NCI-H187 (cell line): ENCODE results near the gene KLB.

Experiments used
- DNase-seq, 2 experiments: peaks; one replicate each; lab custom pipeline; 2025; lab: John Stamatoyannopoulos, UW

The KLB gene

DNA sequence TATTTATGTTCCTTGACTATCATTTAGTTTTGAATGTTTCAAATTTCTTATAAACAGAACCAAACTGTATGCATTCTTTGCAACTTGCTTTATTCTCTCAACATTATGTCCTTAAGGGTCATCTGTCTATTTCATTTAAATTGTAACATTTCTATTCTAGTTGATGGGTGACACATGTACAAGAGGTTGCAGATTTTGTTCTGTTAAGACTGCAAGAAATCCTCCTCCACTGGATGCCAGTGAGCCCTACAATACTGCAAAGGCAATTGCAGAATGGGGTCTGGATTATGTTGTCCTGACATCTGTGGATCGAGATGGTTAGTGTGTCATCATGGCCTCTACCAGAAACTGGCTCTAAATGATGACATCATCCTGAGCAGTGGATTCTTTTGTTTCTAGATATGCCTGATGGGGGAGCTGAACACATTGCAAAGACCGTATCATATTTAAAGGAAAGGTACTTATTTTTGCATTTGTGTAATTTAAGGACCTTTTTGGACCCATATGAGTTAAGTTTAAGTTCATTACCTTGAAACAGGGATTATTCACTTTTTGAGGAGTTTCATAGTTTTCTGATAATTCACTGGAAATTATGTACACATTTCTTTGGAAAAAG is 58.3 kb downstream of the KLB start:
- no peak for DNase-seq

DNA sequence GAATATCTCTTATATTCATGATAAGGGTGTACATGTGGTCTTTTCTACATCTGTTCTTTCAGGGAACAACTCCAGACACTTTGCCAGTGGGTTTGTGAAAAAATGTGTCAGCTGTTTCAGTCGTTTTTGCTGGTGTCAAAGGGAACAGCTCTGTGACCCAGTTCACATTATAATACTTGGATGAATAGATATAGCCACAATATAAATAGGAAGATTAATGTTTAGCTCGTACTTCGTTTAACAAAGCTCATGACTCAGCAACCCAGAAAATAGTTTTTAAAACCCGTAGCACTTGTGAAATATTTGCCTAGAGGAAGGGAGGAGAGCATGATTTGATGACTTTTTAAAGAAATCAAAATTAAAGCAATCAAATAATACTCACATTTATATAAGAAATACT is 60.0 kb downstream of the KLB start:
- no peak for DNase-seq

DNA sequence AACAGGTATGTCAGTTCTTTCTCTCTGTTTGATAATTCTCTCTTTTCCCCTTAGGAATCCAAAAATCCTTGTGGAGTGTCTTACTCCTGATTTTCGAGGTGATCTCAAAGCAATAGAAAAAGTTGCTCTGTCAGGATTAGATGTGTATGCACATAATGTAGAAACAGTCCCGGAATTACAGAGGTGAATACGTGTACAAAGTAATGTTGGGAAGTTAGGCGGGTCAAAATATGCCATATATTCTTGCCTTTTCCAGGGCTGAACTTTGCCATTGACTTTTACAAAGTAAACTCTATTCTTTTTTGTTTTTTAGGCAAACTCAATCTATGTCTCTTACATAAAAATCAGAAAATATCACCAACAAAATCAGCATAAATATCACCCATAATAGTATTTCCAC is 60.7 kb downstream of the KLB start:
- DNase-seq = no peak

DNA sequence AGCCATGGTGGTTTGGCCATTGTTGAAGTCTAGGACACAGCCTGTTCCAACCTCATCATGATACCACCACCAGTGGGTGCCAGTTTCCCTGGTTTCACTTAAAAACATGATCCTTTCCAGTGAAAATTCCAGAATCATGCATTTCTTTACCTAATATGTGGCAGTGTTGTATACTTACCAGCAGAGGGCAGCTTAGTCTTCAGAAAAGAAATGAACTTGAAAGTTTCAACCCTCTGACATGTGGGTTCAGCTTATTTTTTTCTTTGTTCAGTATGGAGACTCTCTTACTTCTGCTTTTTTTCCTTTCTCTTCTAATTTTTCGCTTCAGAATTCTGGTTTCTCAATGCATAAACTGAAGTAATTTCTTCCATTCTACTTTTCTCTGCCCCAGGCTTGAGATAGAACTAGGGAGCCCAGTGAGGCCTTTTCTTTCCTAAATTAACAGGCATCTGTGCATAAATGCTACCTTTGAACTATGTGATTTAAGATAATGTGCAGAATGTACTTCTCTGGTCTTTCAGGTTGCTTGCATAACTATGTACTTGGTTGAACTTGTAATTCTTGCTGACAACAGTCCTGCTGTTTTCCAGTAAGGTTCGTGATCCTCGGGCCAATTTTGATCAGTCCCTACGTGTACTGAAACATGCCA is 62.8 kb downstream of the KLB start:
- DNase-seq = peak in 1 of 2 experiments; percentile 52

DNA sequence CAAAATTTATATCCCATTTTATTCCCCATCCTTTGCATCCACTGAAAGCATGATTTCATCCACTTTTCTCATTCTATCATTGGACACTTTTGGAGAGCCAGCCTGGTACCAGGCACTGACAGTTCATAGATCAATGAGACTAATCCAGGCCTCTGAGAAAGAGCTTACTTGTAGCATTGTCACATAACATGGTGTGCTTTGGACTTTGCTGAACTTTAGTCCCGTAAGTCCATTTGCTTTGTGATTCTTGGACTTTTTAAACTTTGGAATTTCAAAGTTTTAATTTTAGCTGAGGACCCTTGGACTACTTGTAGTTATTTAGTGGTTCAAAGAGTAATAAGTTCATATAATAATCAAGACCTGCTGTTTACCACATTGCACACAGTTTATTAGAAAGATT is 63.7 kb downstream of the KLB start:
- DNase-seq = no peak

DNA sequence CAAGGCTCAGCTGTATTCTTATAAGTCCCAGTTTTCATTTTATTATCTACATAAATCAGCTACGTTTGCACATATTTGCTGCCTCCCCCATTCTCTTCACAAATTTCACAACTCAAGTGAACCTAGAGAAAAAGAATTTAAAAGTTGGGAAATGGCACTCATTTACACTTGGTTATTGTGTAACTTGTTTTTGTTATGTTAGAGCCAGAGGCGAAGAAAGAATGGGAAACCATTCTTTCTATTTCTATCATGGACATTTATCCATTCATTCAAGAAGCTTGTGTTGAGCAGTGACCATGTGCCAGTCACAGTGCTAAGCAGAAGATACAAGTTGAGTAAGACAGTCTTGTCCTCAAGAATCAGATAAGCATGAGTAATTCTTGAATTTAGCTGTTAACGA is 65.7 kb downstream of the KLB start:
- DNase-seq = no peak

DNA sequence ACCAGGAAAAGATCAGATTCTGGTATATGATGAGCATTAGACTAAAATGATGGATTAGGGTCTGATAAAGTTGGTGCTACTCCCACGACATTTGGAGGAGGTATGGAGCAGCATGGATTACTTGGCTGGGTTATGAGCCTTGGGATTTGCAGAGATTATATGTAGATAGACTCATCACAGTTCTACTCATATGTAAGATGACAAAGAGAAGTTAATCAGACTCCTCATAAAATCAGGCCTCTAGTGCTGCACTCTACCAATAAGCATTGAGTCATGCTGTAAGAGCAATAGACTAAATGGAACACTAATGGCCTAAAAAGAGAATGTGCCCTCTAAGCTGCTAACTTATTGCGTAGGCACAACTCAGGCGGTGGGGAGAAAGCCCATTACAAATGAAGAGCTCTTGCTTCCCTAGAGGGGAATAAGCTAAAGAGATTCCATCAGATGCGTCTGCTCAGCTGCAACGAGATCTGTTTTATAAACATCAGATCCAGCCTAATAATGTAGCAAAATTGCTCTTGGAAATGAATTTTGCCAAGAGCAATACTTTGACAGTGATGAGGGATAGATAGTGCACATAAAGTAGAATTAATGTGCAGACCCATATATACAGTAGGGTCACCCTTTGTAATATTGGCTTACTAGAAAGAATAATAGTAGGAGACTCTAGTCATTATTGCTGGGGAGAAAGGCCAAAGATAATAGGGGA is 69.6 kb downstream of the KLB start:
- DNase-seq = no peak

DNA sequence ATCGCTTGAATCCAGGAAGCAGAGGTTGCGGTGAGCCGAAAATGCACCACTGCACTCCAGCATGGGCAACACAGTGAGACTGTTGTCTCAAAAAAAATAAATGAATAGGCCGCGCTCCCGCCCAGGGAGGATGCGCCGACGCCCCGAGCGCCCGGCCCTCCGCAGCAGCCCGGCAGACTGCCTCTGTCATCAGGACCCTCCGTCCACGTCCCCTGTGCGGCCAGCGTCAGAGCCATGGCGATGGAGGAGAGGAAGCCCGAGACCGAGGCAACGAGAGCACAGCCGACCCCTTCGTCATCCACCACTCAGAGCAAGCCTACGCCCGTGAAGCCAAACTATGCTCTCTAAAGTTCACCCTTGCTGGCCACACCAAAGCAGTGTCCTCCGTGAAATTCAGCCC is 73.5 kb downstream of the KLB start:
- no peak for DNase-seq

DNA sequence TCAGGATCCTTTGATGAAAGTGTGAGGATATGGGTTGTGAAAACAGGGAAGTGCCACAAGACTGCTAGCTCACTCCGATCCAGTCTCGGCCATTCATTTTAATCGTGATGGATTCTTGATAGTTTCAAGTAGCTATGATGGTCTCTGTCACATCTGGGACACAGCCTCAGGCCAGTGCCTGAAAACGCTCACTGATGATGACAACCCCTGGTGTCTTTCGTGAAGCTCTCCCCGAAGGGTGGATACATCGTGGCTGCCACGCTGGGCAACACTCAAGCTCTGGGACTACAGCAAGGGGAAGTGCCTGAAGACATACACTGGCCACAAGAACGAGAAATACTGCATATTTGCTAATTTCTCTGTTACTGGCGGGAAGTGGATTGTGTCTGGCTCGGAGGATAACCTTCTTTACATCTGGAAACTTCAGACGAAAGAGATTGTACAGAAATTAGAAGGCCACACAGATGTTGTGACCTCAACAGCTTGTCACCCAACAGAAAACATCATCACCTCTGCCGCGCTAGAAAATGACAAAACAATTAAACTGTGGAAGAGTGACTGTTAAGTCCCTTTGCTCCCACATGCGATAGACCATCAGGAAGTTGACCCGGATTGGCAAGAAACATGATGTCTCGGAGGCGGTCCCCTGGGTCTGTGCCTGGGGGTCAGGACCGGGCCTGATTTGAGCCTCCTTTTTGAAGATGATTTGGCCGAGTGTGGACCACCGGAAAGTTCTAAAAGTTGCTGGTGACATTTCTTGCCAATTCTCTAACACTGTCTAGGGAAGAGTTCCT is 74.4 kb downstream of the KLB start:
- DNase-seq = no peak

DNA sequence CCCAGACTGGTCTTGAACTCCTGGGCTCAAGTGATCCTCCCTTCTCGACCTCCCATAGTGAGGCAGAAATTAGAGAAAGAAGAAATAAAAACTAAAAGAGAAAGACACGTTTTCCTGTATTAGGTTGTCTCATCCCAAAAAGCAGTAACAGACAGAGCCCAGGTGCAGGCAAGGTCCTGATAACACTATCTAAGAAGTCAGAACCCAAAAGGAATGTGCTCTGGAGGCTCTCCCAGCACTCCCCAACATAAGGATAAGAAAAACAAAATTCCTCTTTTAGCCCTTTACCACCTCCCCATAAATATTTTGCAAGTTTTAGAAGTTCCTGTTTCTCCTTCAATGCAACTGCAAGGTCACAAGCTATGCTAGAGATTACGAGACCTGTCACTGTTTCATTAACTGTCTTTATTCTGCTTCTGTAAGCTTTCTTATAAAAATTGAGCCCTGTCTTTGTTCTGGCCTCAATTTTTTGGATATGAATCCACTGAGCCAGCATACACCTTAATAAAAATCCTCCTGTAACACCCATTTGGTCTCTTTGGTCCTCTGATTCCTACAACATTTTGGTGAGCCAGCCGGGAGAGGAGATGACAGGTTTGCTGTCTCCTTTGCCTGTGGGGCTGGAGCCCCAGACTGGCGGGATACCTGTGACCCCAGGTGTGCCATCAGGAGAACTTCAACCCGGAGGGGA is 78.0 kb downstream of the KLB start:
- DNase-seq = no peak

DNA sequence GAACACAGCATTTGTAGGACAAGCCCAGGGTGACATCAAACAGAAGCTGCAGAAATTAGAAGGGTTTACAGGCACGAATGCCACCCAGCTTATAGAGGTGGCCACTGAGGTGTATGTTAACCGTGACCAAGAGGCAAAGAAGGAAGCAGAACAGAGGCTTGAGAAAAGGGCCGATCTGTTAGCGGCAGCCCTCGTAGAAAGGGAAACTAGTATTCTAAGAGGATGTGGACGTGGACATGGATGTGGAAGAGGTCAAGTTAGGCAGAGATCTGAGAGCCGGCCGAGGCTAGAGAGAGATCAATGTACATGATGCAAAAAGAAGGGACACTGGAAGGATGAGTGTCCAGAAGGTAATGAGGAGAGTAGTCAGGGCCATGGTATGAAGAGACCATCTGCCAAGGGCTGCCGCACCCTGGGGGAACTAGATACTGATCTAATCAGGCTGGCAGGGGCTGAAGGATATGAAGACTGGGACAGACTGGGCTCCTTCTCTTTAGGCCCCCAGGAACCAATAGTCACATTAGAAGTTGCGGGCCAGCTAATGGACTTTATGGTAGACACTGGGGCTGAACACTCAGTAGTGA is 79.6 kb downstream of the KLB start:
- DNase-seq = no peak

DNA sequence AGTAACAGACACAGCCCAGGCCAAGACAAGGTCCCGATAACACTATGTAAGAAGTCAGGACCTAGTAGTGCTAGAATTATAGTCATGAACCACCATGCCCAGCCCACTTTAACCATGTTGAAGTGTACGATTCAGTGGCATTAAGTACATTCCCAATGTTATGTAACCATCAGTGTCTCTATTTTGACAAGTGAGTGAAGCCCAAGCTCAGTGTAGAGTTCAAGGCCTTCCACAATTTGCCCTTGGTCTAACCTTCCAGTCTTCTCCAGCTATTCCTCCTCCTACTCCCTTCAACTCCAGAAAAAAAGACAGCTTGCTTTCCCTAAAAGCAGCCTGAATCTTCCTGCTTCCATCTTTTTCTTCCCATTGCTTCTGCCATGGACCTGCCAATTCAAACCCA is 83.6 kb downstream of the KLB start:
- DNase-seq = no peak

DNA sequence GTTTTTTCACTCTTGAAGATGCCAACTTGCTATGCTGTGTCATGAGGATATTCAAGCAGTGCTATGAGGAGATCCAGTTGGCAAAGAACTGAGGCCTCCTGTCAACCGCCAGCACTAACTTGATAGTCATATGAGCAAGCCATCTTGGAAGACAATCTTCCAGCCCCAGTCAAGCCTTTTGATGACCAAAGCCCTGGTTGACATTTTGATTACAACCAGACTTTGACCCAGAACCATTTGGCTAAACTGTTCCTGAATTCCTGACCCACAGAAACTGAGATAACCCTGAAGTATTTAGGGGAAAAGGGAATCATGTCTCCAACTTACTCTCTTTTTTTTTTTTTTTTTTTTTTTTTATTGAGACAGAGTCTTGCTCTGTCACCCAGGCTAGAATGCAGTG is 87.6 kb downstream of the KLB start:
- DNase-seq = no peak

DNA sequence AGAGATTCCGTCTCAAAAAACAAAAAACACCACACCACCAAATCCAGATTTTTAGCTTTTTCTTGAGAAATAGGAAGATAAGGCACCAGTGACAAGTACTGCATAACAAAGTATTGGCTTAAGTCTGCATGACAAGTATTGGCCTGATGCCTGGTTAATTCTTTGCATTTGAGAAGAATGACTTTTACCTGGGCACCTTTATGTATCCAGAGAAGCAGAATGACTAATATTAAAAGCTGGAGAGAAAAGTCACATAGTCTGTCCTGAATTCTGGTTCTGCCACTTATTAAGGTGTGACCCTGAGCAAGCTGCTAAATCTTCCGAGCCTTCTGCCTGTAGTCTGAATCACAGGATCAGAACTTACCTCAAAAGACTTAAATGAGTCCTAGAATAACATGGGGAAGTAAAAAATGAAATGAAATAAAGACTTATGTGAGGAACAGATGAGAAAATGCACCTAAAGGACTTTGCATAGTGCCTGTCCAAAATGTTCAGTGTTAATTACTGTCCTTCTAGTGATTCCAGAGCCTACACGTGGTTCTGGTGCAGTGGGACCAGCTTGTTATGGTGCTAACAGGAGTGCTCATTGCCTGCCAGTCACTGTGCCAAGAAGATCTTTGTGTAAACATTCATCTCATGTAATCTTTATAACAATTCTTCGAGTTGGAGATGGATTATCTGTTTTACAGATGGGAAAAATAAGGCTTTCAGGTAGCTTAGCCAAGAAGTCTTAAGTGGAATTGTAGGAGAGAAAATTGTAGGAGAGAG is 88.9 kb downstream of the KLB start:
- DNase-seq = no peak

DNA sequence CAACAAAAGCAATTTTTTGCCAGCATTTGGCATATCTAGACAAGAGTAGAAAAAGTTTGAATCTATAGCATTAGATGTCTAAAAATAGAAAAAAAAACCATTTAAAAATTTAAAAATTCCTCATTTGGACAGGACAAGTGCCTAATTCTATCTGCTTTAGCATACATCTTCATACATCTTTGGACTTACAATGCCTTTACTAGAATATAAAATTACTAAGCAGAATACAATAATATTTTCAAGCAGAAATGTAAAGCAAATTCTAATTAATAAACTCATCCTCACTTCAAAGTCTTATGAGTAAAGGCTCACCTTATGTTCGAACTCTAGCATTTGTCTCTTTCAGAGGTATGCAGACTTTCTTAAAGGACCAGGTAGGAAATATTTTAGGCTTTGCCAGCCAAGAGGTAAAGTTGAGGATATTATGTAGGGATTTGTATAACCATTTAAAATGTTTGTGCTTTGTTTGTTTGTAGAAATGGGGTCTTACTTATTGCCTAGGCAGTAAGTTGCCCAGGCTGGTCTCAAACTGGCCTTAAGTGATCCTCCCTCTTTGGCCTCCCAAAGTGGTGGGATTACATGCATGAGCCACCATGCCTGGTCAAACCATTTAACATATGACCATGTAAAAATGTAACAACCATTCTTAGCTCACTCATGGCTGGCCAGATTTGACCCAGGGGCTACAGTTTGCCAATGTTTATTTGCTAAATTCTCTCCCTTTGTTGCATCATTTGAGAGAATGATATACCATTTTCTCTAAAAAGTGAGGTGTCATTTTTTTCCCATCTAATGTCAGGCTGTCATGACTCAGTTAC is 91.4 kb downstream of the KLB start:
- no peak for DNase-seq

DNA sequence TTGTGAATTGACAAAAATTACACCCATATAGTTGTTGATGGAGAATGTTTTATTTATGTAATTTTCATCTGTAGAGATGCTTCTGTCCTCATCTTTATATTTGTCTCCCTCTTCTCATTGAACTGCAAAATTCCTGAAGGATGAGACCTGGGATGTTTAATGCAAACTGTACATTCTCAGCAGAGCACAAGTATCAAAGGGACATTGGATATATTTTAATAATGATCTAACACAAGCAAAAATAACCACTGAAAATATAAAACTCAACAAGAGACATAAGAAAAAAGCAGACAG is 91.9 kb downstream of the KLB start:
- no peak for DNase-seq
